Endothelial cell of umbilical vein (primary cell): Measurements from ENCODE around the gene DVL1. TPM values are rescaled to one million over a fixed set of nuclear protein-coding genes. Genes with fewer than 3 reads are reported as not detected.

ENCODE experiments used
- BruUV-seq: library from RNA; stranded (reverse); fragments of 400-500 nt; replicated peaks from 2 replicates; lab custom pipeline; 2021; lab: Mats Ljungman, UMichigan
- CTCF ChIA-PET: fragments of 300-600, 350-600 bp; sonication (Branson Sonifier 250); formaldehyde crosslinking; loops from one replicate; lab custom pipeline; 2021; ENCODE audit warnings: antibody characterized with exemption, inconsistent platforms; lab: Charles Lee
- POLR2A ChIA-PET: fragments of 300-600, 350-600 bp; sonication (Branson Sonifier 250); formaldehyde crosslinking; loops from one replicate; lab custom pipeline; 2021; ENCODE audit warnings: antibody characterized with exemption, inconsistent platforms; lab: Charles Lee
- DNase-seq: peaks from one replicate; pipeline ENCODE4 v3.0.0-alpha.2; 2011; ENCODE audit warnings: low read depth, low spot score
- FAIRE-seq: peaks from 2 replicates; lab custom pipeline; 2011; peaks lifted over from hg19 to GRCh38; lab: Jason Lieb, UNC
- H2AFZ ChIP-seq: 2 replicates; pipeline ENCODE4 v1.6.0; 2012; ENCODE audit warnings: low read depth, low read length, control low read depth, inconsistent platforms
- H3K27ac ChIP-seq: 2 replicates; pipeline ENCODE4 v1.5.1; 2011; ENCODE audit warnings: low read depth, mild to moderate bottlenecking, control low read depth, low read length, moderate library complexity; ENCODE audit not compliant: insufficient read depth
- H3K27me3 ChIP-seq, 2 experiments: 2 replicates each; pipeline versions ENCODE4 v1.6.0 to v1.6.1; 2011; ENCODE audit warnings: low read length in 2 of 2, mixed read lengths in 1 of 2; ENCODE audit not compliant: control insufficient read depth in 2 of 2, insufficient read depth in 2 of 2
- H3K36me3 ChIP-seq, 2 experiments: 2 replicates in 1 of 2; 3 replicates in 1 of 2; pipeline ENCODE4 v1.5.1; 2011; ENCODE audit warnings: low read length in 2 of 2, mild to moderate bottlenecking in 1 of 2, moderate library complexity in 1 of 2; ENCODE audit not compliant: control insufficient read depth in 2 of 2, insufficient read depth in 2 of 2; ENCODE audit errors: extremely low read depth in 1 of 2
- H3K4me1 ChIP-seq: 3 replicates; pipeline ENCODE4 v1.5.1; 2011; ENCODE audit warnings: mild to moderate bottlenecking, low read length; ENCODE audit not compliant: control insufficient read depth, insufficient read depth; ENCODE audit errors: extremely low read depth
- H3K4me2 ChIP-seq: 2 replicates; pipeline ENCODE4 v1.6.1; 2011; ENCODE audit warnings: low read length, control low read depth, mixed read lengths; ENCODE audit not compliant: insufficient read depth
- H3K4me3 ChIP-seq, 3 experiments: fragments of 200-600 bp in 1 of 3; sonication (generic), shearing (Covaris generic) in 1 of 3; replicated peaks in 1 of 3; 2 replicates each; pipeline ENCODE4 v1.5.1; 2011 to 2016; ENCODE audit warnings: control low read depth in 3 of 3, low read length in 3 of 3, mild to moderate bottlenecking in 2 of 3, inconsistent platforms in 1 of 3, low read depth in 1 of 3, moderate library complexity in 1 of 3; ENCODE audit not compliant: insufficient read depth in 1 of 3
- H3K79me2 ChIP-seq: 2 replicates; pipeline ENCODE4 v1.6.0; 2012; ENCODE audit warnings: low read length, inconsistent platforms; ENCODE audit not compliant: control insufficient read depth, insufficient read depth
- H3K9ac ChIP-seq: replicated peaks from 2 replicates; pipeline ENCODE3; 2011; ENCODE audit warnings: low read length, control low read depth; ENCODE audit not compliant: insufficient read depth; ENCODE audit errors: extremely low read depth
- H3K9me1 ChIP-seq: replicated peaks from 3 replicates; pipeline ENCODE4 v1.6.0; 2011; ENCODE audit warnings: mild to moderate bottlenecking, low read length; ENCODE audit not compliant: control insufficient read depth, insufficient read depth; ENCODE audit errors: extremely low read depth
- H3K9me3 ChIP-seq: replicated peaks from 2 replicates; pipeline ENCODE4 v1.5.1; 2012; ENCODE audit warnings: low read length, inconsistent platforms; ENCODE audit not compliant: control insufficient read depth, insufficient read depth
- H4K20me1 ChIP-seq: replicated peaks from 2 replicates; pipeline ENCODE3; 2011; ENCODE audit warnings: mild to moderate bottlenecking, low read length; ENCODE audit not compliant: control insufficient read depth, insufficient read depth; ENCODE audit errors: extremely low read depth
- CTCF ChIP-seq, 2 donors: IDR thresholded peaks; 1 replicate in 1 of 2; 2 replicates in 1 of 2; pipeline ENCODE4 v1.5.1; 2011; ENCODE audit warnings: low read length in 2 of 2, mild to moderate bottlenecking in 2 of 2, moderate library complexity in 2 of 2, control low read depth in 1 of 2, inconsistent platforms in 1 of 2, low read depth in 1 of 2; ENCODE audit not compliant: insufficient read depth in 1 of 2; ENCODE audit errors: extremely low read depth in 1 of 2
- EZH2 ChIP-seq: IDR thresholded peaks from 2 replicates; pipeline ENCODE4 v1.6.1; 2012; ENCODE audit warnings: borderline replicate concordance, low read depth, mild to moderate bottlenecking, moderate library complexity, low read length, inconsistent platforms; ENCODE audit not compliant: severe bottlenecking
- FOS ChIP-seq: IDR thresholded peaks from 2 replicates; pipeline ENCODE4 v1.6.1; 2011; ENCODE audit warnings: mild to moderate bottlenecking, low read length, moderate library complexity, borderline replicate concordance; ENCODE audit not compliant: insufficient read depth
- GATA2 ChIP-seq: IDR thresholded peaks from 2 replicates; pipeline ENCODE4 v1.7.0; 2011; ENCODE audit warnings: low read depth, mild to moderate bottlenecking, moderate library complexity, mixed read lengths, low read length; ENCODE audit not compliant: insufficient read length, insufficient read depth
- JUN ChIP-seq: IDR thresholded peaks from 2 replicates; pipeline ENCODE4 v1.6.1; 2011; ENCODE audit warnings: borderline replicate concordance, low read depth; ENCODE audit not compliant: insufficient read length, insufficient read depth
- MYC ChIP-seq: IDR thresholded peaks from one replicate; pipeline ENCODE4 v1.6.1; 2011; ENCODE audit warnings: mild to moderate bottlenecking, low read depth, low read length
- POLR2A ChIP-seq: IDR thresholded peaks from 2 replicates; pipeline ENCODE4 v1.6.1; 2012; ENCODE audit warnings: low read depth, mild to moderate bottlenecking, control low read depth, low read length
- POLR2AphosphoS5 ChIP-seq: IDR thresholded peaks from 2 replicates; pipeline ENCODE4 v1.6.1; 2012; ENCODE audit warnings: low read depth, mild to moderate bottlenecking, control low read depth, low read length, moderate library complexity; ENCODE audit not compliant: insufficient read depth
- dilution Hi-C: fragments of 300-500 bp; cut with MboI; formaldehyde crosslinking; loops from one replicate; pipeline ENCODE4 v1.15.0; 2019; ENCODE audit warnings: low sequenced_read_pairs; ENCODE audit not compliant: extremely low pct_ligation_motif_present
- intact Hi-C: fragments of 100-400 bp; cut with micrococcal nuclease; formaldehyde crosslinking; loops from one replicate; pipeline ENCODE4 v1.10.0; 2022
- polyA plus RNA-seq, 4 experiments: library from polyadenylated mRNA; depleted of rRNA in 3 of 4; stranded (reverse) in 3 of 4; unstranded in 1 of 4; fragments of >200 nt; gene quantifications; 2 replicates each; pipeline versions ENCODE4 v1.2.1 to v1.2.3, GENCODE V29; 2011 to 2012; ENCODE audit warnings: missing spikeins in 1 of 4
- total RNA-seq: library from RNA; stranded (reverse); gene quantifications from 2 replicates; pipeline ENCODE4 v1.2.3, GENCODE V29; 2021
- TF ChIP-seq, protein P1 (sequence below): IDR thresholded peaks from 2 replicates; pipeline ENCODE4 v1.6.1; 2011; ENCODE audit not compliant: insufficient read depth, insufficient read length

The DVL1 gene
- total and polyA plus RNA-seq, 2 donors (not counting 3 experiments of a cell fraction or from before 2014, with no cell fraction given), result 26.8 to 36.5 TPM

DNA sequence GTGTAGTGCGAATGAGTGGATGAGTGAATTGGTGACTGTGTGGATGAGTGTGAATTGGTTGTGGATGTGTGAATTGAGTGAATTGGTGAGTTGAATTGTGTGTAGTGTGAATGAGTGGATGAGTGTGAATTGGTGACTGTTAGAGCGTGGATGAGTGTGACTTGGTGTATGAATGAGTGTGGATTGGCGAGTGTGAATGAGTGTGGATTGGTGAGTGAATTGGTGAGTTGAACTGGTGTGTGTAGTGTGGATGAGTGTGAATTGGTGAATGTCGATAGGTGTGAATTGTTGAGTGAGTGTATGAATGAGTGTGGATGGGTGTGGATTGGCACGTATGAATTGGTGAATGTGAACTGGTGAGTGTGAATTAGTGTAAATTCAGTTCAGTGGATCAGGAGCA is 18.1 kb upstream of the DVL1 start:
- Histone ChIP-seq H3K36me3 (no peaks in the 10 kb centered on the region), H3K27me3 (no peaks in the 10 kb centered on the region), H3K4me1 (peaks cover 3% of the 10 kb centered on the region), H3K4me2 (no peak overlapping the region), H3K27ac (no peak overlapping the region), H3K9ac (no peak overlapping the region), H2AFZ (no peak overlapping the region), H3K9me3 (peaks cover 3% of the 10 kb centered on the region), H3K4me3 (no peak overlapping the region), H4K20me1 (no peaks in the 10 kb centered on the region), H3K79me2 (no peaks in the 10 kb centered on the region), H3K9me1 (no peaks in the 10 kb centered on the region)
- ChIA-PET POLR2A (no interaction called here), CTCF (no interaction called here)
- DNase-seq, result no peak
- FAIRE-seq, result peak; percentile 24
- no peak for TF ChIP-seq MYC
- TF ChIP-seq POLR2AphosphoS5, result no peak
- TF ChIP-seq, protein P1, sequence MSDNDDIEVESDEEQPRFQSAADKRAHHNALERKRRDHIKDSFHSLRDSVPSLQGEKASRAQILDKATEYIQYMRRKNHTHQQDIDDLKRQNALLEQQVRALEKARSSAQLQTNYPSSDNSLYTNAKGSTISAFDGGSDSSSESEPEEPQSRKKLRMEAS, result no peak
- TF ChIP-seq POLR2A, result no peak
- TF ChIP-seq GATA2, result no peak
- no peak for TF ChIP-seq FOS
- TF ChIP-seq EZH2, result no peak
- dilution Hi-C loops (no loop called here), intact Hi-C loops (no loop called here)
- no TSS peak for BruUV-seq

DNA sequence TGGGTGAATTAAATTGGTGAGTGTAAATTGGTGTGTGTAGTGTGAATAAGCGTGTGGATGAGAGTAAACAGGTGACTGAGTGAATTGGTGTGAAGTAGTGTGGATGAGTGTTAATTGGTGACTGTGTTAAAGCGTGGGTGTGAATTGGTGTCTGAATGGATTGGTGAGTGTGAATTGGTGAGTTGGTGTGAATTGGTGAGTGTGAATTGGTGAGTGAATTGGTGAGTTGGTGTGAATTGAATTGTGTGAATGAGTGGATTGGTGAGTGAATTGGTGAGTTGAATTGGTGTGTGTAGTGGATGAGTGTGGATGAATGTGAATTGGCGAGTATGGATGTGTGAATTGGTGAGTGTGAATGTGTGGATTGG is 17.5 kb upstream of the DVL1 start:
- TF ChIP-seq POLR2A (no peak), CTCF (IDR thresholded peaks at IDR 0.05; ENCODE audit: extremely low read depth in 1 of 2, insufficient read depth in 1 of 2, low read depth in 1 of 2, low read length in 2 of 2) (no peak), EZH2 (no peak), FOS (no peak), POLR2AphosphoS5 (no peak), GATA2 (no peak), MYC (no peak), JUN (no peak)
- TF ChIP-seq, protein P1, result no peak
- ChIA-PET CTCF (no interaction called here), POLR2A (no interaction called here)
- intact Hi-C loops (no loop called here), dilution Hi-C loops (no loop called here)
- Histone ChIP-seq H3K9me3 (peaks cover 3% of the 10 kb centered on the region), H4K20me1 (no peaks in the 10 kb centered on the region), H3K9ac (no peak overlapping the region), H3K4me2 (no peak overlapping the region), H2AFZ (no peak overlapping the region), H3K79me2 (no peaks in the 10 kb centered on the region), H3K9me1 (no peaks in the 10 kb centered on the region), H3K4me1 (no peaks in the 10 kb centered on the region), H3K4me3 (no peak overlapping the region), H3K27ac (no peak overlapping the region), H3K36me3 (no peaks in the 10 kb centered on the region), H3K27me3 (no peaks in the 10 kb centered on the region)
- no TSS peak for BruUV-seq
- FAIRE-seq (no peak), DNase-seq (no peak)
